SH-SY5Y (cell line): ENCODE results near the gene LYZL6.

Experiments used
- GATA2 ChIP-seq: IDR thresholded peaks from 2 replicates; pipeline ENCODE4 v1.6.1; 2011; ENCODE audit warnings: mild to moderate bottlenecking, low read depth, low read length
- GATA3 ChIP-seq: IDR thresholded peaks from 2 replicates; pipeline ENCODE4 v1.6.1; 2011; ENCODE audit warnings: low read depth, mild to moderate bottlenecking, low read length, moderate library complexity

LYZL6 gene

GRCh38 chr17:35969558-35970380 is 26.3 kb upstream of the LYZL6 start:
- TF ChIP-seq GATA3, result no peak

GRCh38 chr17:35968520-35969054 is 25.1 kb upstream of the LYZL6 start:
- TF ChIP-seq GATA2, result no peak
- no peak for TF ChIP-seq GATA3

- TF ChIP-seq GATA3 (no peak), GATA2 (no peak)
These were observed 21.8 kb upstream of the LYZL6 start for GRCh38 chr17:35965272-35965671.

DNA sequence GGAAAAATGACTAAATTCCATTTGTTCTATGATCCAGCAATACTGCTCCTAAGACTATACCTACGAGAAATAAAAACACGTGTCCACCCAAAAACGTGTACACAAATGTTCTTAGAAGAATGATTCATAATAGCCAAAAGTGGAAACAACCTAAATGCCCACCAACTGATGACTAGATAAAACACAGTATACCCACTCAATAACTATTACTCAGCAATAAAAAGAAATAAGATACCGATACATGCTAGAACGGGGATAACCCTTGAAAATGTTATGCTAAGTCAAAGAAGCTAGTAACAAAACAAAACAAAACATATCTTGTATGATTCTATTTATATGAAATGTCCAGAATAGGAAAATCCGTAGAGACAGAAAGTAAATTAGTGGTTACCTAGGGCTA is 20.1 kb upstream of the LYZL6 start:
- no peak for TF ChIP-seq GATA2

DNA sequence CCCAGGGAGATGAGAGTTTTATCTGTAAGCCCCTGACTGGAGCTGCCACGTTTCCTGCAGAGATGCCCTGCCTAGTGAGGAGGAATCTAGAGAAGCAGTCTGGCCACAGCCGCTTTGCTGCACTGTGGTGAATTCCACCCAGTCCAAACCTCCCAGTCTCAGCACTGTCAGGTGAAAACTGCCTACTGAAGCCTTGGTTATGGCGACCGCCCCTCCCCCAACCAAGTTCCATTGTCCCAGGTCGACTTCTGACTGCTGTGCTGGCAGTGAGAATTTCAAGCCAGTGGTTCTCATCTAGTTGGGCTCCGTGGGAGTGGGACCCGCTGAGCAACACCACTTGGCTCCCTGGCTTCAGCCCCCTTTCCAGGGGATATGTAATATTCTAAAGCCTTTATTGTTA is 10.2 kb upstream of the LYZL6 start:
- TF ChIP-seq GATA2 (no peak), GATA3 (no peak)

DNA sequence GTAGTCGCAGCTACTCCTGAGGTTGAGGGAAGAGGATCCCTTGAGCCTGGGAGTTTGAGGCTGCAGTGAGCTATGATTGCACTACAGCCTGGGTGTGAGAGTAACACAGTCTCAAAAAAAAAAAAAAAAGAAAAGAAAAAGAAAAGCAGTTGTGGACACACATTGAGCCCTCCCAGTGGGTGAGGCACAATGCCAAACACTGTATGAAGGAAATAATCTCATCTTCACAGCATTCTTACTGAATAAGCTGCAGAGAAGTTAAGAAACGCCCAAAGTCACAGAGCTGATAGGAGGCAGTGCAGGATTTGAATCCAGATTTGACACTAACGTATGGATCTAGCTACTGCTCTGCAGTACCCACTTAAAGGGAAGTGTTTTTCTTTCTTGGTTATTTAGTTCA is 5.9 kb upstream of the LYZL6 start:
- no peak for TF ChIP-seq GATA2
- no peak for TF ChIP-seq GATA3

- TF ChIP-seq GATA2, result no peak
- TF ChIP-seq GATA3, result no peak
These were observed 4.6 kb upstream of the LYZL6 start for GRCh38 chr17:35948092-35948491.

DNA sequence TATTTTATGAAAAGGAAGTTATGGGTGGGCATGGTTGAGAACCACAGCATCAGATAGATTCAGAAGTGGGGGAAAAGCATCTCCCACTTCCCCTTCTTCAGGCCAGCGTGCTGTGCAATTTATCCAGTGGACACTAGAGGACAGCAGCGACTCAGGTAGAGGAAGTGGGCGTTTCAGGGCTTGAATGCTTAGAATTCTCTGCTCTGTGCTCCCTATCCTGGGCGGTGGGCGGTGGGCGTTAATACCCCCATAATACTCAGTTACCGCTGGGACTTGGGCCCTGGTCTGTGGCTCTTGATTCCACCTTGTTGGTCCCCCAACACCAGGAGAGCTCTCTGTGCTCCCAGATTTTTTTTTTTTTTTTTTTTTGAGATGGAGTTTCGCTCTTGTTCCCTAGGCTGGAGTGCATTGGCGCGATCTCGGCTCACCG is 3.7 kb upstream of the LYZL6 start:
- no peak for TF ChIP-seq GATA2
- no peak for TF ChIP-seq GATA3

- TF ChIP-seq GATA2, result no peak
- no peak for TF ChIP-seq GATA3
These were observed 638 bp upstream of the LYZL6 start for GRCh38 chr17:35944151-35944550.

DNA sequence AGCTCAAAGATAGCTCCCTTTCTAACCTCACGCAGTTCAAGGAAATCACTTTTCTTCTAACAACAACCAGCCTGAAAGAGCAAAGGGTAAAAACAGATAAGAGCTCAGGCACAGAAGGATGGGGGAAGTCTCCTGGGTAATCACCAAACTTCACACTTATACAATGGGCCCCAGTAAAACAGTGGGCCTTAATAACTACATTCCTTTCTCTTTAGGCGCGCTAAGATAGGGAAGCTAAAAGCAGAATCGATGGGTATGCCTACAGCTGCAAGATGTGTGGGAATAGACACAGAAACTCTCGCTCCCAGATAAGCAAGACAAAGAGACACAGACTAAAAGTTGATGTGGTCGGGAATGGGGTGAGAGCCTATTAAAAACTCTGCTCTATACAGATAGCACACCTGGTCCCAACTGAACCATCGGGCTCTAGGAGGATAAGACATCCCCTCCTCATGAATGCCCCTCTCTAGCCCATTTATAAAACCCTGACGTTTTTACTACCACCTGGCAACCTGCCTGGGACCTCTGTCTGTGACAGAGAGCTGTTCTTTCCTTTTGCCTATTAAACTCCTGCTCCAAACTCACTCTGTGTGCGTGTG is 826 bp downstream of the LYZL6 start:
- no peak for TF ChIP-seq GATA3
- TF ChIP-seq GATA2, result no peak

DNA sequence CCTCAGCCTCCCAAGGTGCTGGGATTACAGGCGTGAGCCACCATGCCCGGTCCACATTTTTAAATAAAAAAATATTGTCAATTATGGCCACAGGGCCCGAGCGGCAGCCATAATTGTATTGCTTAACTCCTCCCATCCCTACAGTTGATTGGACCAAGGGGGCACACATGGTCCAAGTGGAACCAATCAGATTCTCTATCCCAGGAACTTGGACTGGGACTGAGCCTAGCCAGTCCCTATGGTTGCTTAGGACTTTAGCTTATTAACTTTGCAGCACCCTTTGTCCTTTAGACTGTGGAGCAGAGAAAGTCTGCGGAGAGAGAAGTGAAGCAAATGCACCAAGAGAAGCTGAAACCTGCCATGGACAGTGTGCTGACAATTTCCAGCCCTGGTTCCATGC is 7.5 kb downstream of the LYZL6 start:
- TF ChIP-seq GATA3, result no peak
- TF ChIP-seq GATA2, result no peak

- no peak for TF ChIP-seq GATA3
These were observed 8.8 kb downstream of the LYZL6 start for GRCh38 chr17:35934760-35935159.

DNA sequence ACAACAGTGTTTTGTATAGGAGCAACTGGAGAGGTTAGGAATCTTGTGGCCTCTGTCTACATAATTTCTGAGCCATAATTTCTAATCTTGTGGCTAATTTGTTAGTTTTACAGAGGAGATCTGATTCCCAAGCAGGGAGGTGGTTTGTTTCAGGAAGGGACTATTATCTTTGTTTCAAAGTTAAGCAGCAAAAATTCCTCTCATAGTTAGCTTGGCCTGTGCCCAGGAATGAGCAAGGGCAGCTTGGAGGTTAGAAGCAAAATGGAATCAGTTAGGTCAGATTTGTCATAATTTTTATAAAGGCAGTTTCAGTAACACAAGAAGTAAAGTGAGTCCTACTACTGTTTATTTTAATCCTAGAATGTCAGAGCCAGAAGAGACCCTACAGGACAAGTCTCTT is 10.9 kb downstream of the LYZL6 start:
- TF ChIP-seq GATA2 (no peak), GATA3 (no peak)

DNA sequence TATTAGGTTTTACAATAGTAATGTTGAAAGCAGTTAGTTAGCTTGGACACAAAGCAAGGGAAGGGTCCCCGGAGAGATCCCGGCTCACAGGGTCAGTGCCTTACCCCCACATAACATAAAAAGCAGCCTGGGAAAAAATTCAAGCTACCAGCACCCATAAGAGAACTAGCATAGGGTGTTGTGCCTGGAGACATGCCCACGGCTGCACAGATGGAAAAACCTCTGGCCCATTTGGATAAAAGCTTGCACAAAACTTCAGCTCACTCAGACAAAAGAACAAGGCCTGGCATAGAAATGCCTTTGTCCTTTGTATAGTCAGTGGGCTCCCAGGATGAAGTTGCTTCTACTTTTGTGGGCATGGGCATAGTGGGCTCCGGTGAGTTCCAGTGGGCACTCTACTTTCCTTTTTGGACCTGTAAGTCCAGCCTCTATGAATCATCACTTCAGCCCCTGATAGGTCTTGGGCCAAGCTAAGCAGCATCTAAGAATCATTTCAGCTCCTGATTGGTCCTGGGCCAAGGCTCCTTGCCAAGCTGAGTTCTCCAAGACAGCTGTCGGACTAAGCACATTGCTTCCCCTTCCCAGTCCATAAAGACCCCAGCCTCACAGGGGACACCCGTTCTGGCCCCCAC is 11.6 kb downstream of the LYZL6 start:
- TF ChIP-seq GATA3 (no peak), GATA2 (no peak)
